Measurements from ENCODE around the gene CD38.

DNA sequence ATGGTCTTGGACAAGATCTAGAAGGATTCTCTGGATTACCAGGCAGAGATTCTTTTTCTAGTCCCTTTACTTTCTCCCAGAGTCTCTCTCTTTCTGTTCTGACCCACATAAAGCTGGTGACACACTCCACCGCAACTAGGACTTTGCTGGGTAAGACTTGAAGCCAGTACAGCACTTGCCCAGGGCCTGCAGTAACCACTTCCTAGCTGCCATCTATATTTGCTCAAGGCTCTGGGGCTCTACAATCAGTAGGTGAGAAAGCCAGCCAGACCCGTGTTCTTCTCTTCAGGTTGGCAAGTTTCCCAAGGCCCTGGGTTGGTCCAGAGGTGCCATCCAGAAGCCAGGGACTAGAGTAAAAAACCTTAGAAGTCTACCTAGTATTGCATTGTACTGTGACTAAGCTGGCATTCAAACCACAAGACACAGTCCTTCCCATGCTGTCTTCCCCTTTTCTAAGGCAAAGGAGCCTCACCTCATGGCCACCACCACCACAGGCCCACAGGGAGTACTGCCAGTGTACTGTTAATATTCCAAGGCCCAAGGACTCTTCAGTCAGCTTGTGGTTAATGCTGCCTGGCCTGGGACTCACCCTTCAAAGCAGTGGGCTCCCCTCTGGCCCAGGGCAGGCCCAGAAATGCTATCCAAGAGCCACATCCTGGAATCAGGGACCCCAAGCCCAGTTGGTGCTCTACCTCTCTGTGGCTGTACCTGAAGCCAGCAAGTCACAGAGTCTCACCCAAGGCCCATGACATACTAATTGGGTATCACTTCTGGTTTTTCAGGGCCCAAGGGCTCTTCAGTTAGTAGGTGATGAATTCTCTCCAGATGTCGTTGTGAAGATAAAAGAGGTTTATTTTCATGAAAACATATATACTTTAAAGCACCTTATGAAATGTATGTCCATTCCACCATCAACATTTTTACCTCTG is 54.7 kb downstream of the CD38 start:
- TF ChIP-seq, protein P1, sequence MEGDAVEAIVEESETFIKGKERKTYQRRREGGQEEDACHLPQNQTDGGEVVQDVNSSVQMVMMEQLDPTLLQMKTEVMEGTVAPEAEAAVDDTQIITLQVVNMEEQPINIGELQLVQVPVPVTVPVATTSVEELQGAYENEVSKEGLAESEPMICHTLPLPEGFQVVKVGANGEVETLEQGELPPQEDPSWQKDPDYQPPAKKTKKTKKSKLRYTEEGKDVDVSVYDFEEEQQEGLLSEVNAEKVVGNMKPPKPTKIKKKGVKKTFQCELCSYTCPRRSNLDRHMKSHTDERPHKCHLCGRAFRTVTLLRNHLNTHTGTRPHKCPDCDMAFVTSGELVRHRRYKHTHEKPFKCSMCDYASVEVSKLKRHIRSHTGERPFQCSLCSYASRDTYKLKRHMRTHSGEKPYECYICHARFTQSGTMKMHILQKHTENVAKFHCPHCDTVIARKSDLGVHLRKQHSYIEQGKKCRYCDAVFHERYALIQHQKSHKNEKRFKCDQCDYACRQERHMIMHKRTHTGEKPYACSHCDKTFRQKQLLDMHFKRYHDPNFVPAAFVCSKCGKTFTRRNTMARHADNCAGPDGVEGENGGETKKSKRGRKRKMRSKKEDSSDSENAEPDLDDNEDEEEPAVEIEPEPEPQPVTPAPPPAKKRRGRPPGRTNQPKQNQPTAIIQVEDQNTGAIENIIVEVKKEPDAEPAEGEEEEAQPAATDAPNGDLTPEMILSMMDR (IDR thresholded peaks at IDR 0.05) = no peak
- TF ChIP-seq POLR2A (IDR thresholded peaks at IDR 0.05) (no peak), EP300 (IDR thresholded peaks at IDR 0.05) (no peak)

Data from tibial nerve (tissue), 4 donors.